K562 (cell line): ENCODE data around the gene ASAH2B. TPM values are rescaled to one million over a fixed set of nuclear protein-coding genes. Genes with fewer than 3 reads are reported as not detected.

ENCODE experiments used
- FOXA1 ChIP-seq: fragments of 450-650 bp; IDR thresholded peaks from 2 replicates; pipeline ENCODE4 v1.6.1; 2016; ENCODE audit warnings: mild to moderate bottlenecking, borderline replicate concordance
- ZNF224 ChIP-seq: sonication (generic); formaldehyde crosslinking; IDR thresholded peaks from 2 replicates; pipeline ENCODE4 v1.8.0; 2022; ENCODE audit warnings: mild to moderate bottlenecking, missing genetic modification reagents
- polyA plus RNA-seq, 8 experiments: library from polyadenylated mRNA; depleted of rRNA in 4 of 8; stranded (reverse) in 5 of 8; unstranded in 3 of 8; fragments of >200 nt; fragmentation: Nextera tagmentation in 2 of 8; fragmentation: Illumina TruSeq in 1 of 8; extraction: Ambion mirVana in 2 of 8; extraction: Trizol in 1 of 8; gene quantifications; 2 replicates each; pipeline versions ENCODE4 v1.2.1 to v1.2.3, GENCODE V29; 2011 to 2014; ENCODE audit warnings: inconsistent platforms in 1 of 8, missing spikeins in 1 of 8
- total RNA-seq, 7 experiments: library from RNA; depleted of rRNA in 6 of 7; stranded (reverse); fragments of >200 nt in 6 of 7; fragmentation: Illumina TruSeq in 2 of 7; extraction: Trizol in 2 of 7; gene quantifications; 2 replicates each; pipeline versions ENCODE4 v1.2.1 to v1.2.3, GENCODE V29; 2011 to 2021; ENCODE audit warnings: low replicate concordance in 1 of 7
- TF ChIP-seq, protein P1 (sequence below): fragments of 200-600 bp; sonication (generic); IDR thresholded peaks from one replicate; pipeline ENCODE4 v1.6.1; 2012; ENCODE audit warnings: mild to moderate bottlenecking, low read depth, low read length, inconsistent platforms

Gene ASAH2B
- total and polyA plus RNA-seq, 9 of the 15 experiments (the other 6 are each of a cell fraction or from before 2014, with no cell fraction given) = 5.0 to 18.3 (median 14.4) TPM

DNA sequence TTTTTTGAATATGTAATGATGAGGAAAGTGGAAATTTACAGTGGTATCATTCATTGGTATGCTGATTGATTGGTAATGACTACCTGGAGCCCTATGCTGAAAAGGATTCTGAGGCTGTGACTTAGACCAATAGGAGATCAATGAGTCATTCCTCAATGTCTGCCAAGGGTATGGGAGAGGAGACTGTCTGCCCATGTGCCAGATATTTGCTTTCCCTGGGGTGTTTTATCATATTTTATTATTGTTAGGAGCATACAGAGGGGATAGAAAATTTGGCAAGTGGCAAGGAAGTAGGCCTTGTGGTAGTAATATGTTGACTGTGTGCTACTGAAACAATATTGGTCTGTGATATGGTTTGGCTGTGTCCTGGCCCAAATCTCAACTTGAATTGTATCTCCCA, 54.8 kb downstream of the ASAH2B start (continued):
- TF ChIP-seq, protein P1, sequence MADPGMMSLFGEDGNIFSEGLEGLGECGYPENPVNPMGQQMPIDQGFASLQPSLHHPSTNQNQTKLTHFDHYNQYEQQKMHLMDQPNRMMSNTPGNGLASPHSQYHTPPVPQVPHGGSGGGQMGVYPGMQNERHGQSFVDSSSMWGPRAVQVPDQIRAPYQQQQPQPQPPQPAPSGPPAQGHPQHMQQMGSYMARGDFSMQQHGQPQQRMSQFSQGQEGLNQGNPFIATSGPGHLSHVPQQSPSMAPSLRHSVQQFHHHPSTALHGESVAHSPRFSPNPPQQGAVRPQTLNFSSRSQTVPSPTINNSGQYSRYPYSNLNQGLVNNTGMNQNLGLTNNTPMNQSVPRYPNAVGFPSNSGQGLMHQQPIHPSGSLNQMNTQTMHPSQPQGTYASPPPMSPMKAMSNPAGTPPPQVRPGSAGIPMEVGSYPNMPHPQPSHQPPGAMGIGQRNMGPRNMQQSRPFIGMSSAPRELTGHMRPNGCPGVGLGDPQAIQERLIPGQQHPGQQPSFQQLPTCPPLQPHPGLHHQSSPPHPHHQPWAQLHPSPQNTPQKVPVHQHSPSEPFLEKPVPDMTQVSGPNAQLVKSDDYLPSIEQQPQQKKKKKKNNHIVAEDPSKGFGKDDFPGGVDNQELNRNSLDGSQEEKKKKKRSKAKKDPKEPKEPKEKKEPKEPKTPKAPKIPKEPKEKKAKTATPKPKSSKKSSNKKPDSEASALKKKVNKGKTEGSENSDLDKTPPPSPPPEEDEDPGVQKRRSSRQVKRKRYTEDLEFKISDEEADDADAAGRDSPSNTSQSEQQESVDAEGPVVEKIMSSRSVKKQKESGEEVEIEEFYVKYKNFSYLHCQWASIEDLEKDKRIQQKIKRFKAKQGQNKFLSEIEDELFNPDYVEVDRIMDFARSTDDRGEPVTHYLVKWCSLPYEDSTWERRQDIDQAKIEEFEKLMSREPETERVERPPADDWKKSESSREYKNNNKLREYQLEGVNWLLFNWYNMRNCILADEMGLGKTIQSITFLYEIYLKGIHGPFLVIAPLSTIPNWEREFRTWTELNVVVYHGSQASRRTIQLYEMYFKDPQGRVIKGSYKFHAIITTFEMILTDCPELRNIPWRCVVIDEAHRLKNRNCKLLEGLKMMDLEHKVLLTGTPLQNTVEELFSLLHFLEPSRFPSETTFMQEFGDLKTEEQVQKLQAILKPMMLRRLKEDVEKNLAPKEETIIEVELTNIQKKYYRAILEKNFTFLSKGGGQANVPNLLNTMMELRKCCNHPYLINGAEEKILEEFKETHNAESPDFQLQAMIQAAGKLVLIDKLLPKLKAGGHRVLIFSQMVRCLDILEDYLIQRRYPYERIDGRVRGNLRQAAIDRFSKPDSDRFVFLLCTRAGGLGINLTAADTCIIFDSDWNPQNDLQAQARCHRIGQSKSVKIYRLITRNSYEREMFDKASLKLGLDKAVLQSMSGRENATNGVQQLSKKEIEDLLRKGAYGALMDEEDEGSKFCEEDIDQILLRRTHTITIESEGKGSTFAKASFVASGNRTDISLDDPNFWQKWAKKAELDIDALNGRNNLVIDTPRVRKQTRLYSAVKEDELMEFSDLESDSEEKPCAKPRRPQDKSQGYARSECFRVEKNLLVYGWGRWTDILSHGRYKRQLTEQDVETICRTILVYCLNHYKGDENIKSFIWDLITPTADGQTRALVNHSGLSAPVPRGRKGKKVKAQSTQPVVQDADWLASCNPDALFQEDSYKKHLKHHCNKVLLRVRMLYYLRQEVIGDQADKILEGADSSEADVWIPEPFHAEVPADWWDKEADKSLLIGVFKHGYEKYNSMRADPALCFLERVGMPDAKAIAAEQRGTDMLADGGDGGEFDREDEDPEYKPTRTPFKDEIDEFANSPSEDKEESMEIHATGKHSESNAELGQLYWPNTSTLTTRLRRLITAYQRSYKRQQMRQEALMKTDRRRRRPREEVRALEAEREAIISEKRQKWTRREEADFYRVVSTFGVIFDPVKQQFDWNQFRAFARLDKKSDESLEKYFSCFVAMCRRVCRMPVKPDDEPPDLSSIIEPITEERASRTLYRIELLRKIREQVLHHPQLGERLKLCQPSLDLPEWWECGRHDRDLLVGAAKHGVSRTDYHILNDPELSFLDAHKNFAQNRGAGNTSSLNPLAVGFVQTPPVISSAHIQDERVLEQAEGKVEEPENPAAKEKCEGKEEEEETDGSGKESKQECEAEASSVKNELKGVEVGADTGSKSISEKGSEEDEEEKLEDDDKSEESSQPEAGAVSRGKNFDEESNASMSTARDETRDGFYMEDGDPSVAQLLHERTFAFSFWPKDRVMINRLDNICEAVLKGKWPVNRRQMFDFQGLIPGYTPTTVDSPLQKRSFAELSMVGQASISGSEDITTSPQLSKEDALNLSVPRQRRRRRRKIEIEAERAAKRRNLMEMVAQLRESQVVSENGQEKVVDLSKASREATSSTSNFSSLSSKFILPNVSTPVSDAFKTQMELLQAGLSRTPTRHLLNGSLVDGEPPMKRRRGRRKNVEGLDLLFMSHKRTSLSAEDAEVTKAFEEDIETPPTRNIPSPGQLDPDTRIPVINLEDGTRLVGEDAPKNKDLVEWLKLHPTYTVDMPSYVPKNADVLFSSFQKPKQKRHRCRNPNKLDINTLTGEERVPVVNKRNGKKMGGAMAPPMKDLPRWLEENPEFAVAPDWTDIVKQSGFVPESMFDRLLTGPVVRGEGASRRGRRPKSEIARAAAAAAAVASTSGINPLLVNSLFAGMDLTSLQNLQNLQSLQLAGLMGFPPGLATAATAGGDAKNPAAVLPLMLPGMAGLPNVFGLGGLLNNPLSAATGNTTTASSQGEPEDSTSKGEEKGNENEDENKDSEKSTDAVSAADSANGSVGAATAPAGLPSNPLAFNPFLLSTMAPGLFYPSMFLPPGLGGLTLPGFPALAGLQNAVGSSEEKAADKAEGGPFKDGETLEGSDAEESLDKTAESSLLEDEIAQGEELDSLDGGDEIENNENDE = no peak
- TF ChIP-seq ZNF224 (CRISPR knock-in tag) (no peak), FOXA1 (no peak)
- TF ChIP-seq, all 486 proteins: peak for 0
